Memory B cell (primary cell): ENCODE results near the gene TEAD1.

Source experiments
- ATAC-seq: fragments of 150-1000 bp; cut with Tn5 transposase; 2 replicates; pipeline ENCODE4 v1.10.0; 2021; ENCODE audit warnings: low read depth, mild to moderate bottlenecking, moderate library complexity
- DNase-seq, 2 donors: peaks; one replicate each; pipeline ENCODE4 v3.0.0; 2022; ENCODE audit warnings: low spot score in 2 of 2
- H3K27ac Mint-ChIP-seq: one replicate; pipeline ENCODE4 v1.8.0; 2022; ENCODE audit warnings: mild to moderate bottlenecking, moderate library complexity, mixed read lengths
- H3K27me3 Mint-ChIP-seq: one replicate; pipeline ENCODE4 v1.8.0; 2022; ENCODE audit warnings: mixed read lengths
- H3K36me3 Mint-ChIP-seq: one replicate; pipeline ENCODE4 v1.8.0; 2022; ENCODE audit warnings: mild to moderate bottlenecking, mixed read lengths
- H3K4me1 Mint-ChIP-seq: one replicate; pipeline ENCODE4 v1.8.0; 2022; ENCODE audit warnings: mixed read lengths
- H3K4me3 Mint-ChIP-seq: one replicate; pipeline ENCODE4 v1.8.0; 2022; ENCODE audit warnings: mild to moderate bottlenecking, moderate library complexity, mixed read lengths
- H3K9me3 Mint-ChIP-seq: one replicate; pipeline ENCODE4 v1.8.0; 2022; ENCODE audit warnings: mixed read lengths

TEAD1 gene

DNA sequence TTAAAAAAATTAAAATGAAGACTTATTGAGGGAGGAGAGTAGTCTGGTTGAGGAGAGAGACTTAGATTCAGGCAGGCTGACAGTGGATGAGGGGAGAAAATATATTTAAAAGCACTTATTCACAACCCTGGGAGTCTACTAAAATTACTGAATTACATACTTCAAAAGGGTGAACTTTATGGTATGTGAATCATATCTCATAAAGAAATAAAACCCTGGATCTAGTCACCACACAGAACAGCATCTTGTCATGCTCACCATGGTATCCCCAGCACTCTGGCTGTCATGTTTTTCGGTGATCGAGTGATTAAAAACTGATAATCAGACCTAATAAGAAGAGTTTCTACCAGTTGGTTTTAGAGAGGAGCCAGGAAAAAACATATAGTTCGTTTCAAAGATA is 11.0 kb downstream of the TEAD1 start:
- peaks cover 2% of the 10 kb centered on the region for H3K36me3 Mint-ChIP-seq

DNA sequence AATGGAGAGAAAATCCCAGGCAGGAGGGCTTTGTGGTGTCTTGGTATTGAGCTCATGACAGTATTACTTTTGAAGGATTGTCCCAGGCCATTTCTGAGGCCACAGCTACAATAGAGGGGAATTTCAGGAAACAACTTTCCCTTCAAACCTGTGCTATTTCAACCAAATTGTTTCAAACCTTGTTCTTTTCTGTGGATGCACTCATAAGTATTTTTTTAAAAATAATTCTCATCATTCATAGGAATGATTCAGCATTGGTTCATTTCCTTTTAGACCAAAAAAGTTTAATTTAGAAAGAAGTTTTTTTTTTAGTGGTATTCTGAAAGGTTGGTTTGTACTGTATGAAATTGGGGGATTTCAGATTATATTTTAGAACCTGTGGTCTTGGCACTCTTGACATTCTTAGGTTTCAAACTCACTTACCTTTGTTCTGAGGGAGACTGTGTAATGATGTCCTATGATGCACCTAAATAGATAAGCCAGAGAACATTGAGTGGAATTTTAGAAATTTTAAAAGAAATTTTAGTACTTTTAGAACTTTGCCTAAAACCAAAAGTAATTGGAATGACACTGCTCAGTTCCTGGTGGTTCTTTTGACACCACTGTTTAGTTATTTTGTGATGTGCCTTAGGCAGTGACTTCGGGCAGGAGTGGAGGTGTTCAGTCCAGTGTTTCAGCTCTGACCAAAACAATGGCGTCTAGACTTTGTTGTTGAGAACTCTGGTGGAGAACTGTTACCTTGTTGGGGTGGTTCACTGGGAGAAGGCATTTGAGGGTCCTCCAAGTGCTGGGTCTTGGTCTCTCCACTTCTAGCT is 12.2 kb downstream of the TEAD1 start:
- DNase-seq (no peak), ATAC-seq (no peak)
- H3K9me3 Mint-ChIP-seq, result peaks cover 3% of the 10 kb centered on the region
- no peaks in the 10 kb centered on the region for H3K4me1 Mint-ChIP-seq
- H3K4me3 Mint-ChIP-seq, result no peak overlapping the region
- H3K36me3 Mint-ChIP-seq, result peaks cover 2% of the 10 kb centered on the region
- H3K27me3 Mint-ChIP-seq, result peaks cover 12% of the 10 kb centered on the region
- H3K27ac Mint-ChIP-seq, result no peak overlapping the region

More for the DNA sequence above, 11.0 kb downstream of the TEAD1 start:
- Mint-ChIP-seq H3K27ac (no peak overlapping the region), H3K4me1 (no peaks in the 10 kb centered on the region), H3K4me3 (no peak overlapping the region), H3K27me3 (peaks cover 11% of the 10 kb centered on the region), H3K9me3 (peaks cover 3% of the 10 kb centered on the region)
- DNase-seq (no peak), ATAC-seq (no peak)

DNA sequence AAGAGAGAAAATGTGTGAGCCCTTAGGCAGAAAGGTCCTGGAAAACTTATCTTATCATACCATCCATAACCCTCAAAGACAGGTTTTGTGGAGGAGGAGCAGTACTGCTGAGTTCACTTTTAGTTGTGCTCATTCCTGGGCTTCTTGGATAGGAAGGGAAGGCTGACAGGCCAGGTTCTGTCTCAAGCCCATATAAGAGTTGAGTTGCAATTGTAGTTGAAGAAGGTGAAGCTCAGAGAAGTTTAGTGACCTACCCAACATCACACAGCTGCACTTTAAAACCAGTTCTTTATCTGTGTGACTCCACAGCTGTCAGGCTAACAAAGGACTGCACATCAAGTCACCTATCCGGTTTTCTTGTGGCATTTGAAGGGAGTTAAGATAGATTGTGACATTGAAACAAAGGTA is 13.0 kb downstream of the TEAD1 start:
- no peak overlapping the region for H3K27ac Mint-ChIP-seq
- no peak overlapping the region for H3K4me3 Mint-ChIP-seq
- H3K4me1 Mint-ChIP-seq, result no peaks in the 10 kb centered on the region
- peaks cover 6% of the 10 kb centered on the region for H3K27me3 Mint-ChIP-seq
- DNase-seq, result no peak
- peaks cover 3% of the 10 kb centered on the region for H3K9me3 Mint-ChIP-seq
- no peak for ATAC-seq
- peaks cover 1% of the 10 kb centered on the region for H3K36me3 Mint-ChIP-seq

DNA sequence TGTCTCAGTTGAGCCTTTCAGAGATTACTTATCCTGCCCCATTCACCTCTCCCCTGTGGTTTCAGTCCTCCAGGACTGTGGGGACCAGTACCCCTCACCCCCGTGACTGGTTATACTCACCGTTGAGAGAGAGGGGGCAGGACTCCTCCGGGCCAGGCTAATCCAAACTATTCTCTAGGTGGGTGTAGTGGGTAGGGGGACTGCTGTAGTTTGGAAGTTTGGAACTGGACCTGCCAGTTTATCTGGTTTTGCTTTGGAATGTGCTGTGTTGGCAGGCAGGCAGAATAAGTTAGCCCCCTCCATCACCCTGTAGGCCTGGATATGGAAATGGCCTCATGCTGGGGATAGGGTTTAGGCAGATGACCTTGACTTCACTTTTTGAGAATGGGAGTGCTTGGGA is 13.5 kb downstream of the TEAD1 start:
- H3K9me3 Mint-ChIP-seq, result peaks cover 3% of the 10 kb centered on the region
- no peak for DNase-seq
- H3K4me1 Mint-ChIP-seq, result no peaks in the 10 kb centered on the region
- peaks cover 5% of the 10 kb centered on the region for H3K27me3 Mint-ChIP-seq
- no peak overlapping the region for H3K27ac Mint-ChIP-seq
- no peak for ATAC-seq
- no peaks in the 10 kb centered on the region for H3K36me3 Mint-ChIP-seq
- no peak overlapping the region for H3K4me3 Mint-ChIP-seq

DNA sequence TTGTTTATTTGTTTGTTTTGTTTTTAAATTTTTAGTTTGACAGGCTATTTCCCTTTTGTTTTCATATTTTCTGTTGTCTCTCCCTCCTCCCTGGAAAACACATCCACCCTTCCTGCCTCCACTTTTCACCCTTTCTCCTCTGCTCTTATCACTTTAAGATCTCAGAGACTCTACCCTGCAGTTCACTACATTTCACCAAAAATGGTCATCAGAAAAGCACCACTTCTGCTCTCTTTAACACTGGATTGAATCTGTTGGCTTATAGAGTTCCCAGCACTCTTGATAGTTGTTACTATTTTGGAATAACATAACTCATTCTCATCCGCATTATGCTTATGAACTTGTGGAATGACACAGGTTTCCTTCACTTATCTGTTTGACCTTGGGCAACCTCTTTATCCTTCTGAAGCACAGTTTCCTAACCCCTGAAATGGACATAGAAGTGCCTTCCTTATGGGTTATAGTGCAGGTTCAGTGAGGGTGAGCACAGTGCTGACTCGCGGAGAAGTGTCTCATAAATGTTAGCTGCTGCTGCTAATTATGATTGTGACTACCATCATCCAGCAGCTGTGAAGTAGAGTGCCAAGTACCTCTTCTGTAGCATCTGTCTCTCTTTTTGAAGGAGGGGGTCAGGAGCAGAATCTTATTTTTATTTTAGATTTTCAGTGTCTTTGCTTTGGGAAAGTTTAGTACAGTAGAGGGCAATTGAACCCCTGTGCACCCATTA is 15.0 kb downstream of the TEAD1 start:
- Mint-ChIP-seq H3K36me3 (no peaks in the 10 kb centered on the region), H3K4me1 (no peaks in the 10 kb centered on the region), H3K4me3 (no peak overlapping the region), H3K27me3 (peaks cover 1% of the 10 kb centered on the region), H3K27ac (no peak overlapping the region), H3K9me3 (no peaks in the 10 kb centered on the region)
- ATAC-seq (no peak), DNase-seq (no peak)

DNA sequence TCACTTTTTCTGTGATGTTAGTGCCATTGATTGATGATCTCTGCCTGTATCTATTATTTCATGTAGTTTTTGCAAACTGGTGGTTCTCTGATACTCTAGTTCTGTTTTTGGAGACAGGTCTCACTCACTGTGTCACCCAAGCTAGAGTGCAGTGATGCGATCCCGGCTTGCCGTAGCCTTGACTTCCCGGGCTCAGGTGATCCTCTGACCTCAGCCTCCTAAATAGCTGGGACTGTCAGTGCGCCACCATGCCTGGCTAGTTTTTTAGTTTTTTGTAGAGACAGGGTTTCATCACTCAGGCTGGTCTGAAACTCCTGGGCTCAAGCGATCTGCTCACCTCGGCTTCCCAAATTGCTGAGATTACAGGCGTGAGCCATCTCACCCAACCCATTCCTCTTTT is 16.4 kb downstream of the TEAD1 start:
- Mint-ChIP-seq H3K27me3 (peaks cover 5% of the 10 kb centered on the region), H3K27ac (no peak overlapping the region), H3K4me3 (no peak overlapping the region), H3K4me1 (no peaks in the 10 kb centered on the region), H3K36me3 (no peaks in the 10 kb centered on the region), H3K9me3 (no peaks in the 10 kb centered on the region)
- ATAC-seq, result no peak
- no peak for DNase-seq

DNA sequence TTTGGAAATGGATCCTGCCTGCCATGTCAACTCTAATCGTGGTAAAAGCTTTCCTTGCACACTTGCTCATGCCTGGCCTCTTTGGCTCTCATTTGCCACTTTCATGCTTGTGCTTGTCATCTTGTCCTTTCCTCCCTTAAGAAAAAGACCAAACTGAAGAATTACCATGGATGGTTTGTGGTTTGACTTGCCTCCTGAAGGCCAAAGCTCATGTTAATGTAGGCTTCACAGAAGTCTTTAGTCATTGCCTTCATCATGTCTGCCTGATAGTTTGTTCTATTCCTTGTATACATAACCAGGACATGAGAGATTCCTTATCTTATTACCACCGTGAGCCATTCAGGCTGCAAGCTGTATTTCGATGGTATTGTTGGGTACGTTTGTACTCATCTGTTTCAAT is 17.3 kb downstream of the TEAD1 start:
- ATAC-seq (no peak), DNase-seq (no peak)
- H3K9me3 Mint-ChIP-seq, result no peaks in the 10 kb centered on the region
- H3K36me3 Mint-ChIP-seq, result no peaks in the 10 kb centered on the region
- H3K27ac Mint-ChIP-seq, result no peak overlapping the region
- H3K4me1 Mint-ChIP-seq, result no peaks in the 10 kb centered on the region
- H3K27me3 Mint-ChIP-seq, result peaks cover 5% of the 10 kb centered on the region
- H3K4me3 Mint-ChIP-seq, result no peak overlapping the region

DNA sequence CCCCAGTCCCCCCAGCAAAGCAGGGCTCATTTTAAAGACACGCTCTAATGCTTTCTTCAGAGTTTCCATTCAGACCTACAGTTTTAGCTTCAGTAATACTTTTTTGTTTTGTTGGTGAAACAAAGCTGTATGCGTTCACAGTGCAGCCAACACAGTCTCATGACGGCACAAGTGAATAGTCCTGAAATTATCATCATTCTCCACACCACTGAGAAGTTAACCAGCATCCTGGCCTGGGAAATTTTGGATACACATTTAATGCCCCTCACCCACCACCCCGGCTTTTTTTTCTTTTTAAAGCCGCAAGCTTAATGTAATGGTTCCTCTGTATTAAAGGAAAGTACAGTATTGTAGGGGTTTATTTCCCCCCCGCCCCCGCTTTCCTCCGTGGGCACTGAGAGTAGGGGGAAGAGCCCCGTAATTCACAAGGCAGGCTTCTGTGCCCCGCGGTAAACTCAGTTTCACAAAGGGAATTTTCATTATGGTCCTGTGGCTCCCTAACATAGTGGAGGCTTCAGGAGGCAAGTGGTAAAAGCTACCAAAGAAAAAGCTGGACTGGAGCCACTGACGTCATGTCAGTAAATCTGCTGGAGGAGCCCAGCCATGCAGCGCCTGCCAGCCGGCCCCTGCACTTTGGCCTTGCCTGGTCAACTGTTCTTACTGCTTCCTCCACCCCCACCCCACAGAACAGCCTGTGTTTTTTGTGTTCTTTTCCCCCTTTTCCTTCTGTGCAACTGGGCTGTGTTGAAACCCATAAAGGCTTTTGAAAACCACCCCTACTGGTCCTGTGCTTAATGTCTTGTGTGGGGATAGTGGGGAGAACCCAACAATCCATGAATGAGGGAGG is 18.2 kb downstream of the TEAD1 start:
- Mint-ChIP-seq H3K36me3 (no peaks in the 10 kb centered on the region), H3K27ac (no peak overlapping the region), H3K9me3 (no peaks in the 10 kb centered on the region), H3K27me3 (peaks cover 5% of the 10 kb centered on the region), H3K4me3 (no peak overlapping the region), H3K4me1 (no peaks in the 10 kb centered on the region)
- no peak for ATAC-seq
- no peak for DNase-seq

DNA sequence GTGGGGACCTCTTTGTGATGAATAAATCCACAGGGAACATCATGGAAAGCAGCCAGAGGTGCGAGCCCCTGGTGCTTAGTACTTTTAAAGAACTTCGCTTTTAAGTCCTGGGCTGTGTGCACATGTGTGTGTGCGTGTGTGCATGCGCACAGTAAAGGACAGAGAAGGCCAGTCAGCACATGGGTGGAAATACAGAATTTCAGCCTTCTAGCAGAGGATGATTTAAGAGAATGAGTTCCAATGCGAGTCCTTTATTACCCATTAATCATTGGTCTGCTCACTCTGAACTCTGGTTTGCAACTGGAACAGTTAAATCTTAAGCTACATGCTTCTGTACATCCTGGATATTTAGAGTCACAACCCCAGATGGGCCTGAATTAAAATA is 18.9 kb downstream of the TEAD1 start:
- Mint-ChIP-seq H3K4me3 (no peak overlapping the region), H3K9me3 (no peaks in the 10 kb centered on the region), H3K27me3 (peaks cover 5% of the 10 kb centered on the region), H3K4me1 (no peaks in the 10 kb centered on the region), H3K36me3 (no peaks in the 10 kb centered on the region), H3K27ac (no peak overlapping the region)
- ATAC-seq (no peak), DNase-seq (no peak)

DNA sequence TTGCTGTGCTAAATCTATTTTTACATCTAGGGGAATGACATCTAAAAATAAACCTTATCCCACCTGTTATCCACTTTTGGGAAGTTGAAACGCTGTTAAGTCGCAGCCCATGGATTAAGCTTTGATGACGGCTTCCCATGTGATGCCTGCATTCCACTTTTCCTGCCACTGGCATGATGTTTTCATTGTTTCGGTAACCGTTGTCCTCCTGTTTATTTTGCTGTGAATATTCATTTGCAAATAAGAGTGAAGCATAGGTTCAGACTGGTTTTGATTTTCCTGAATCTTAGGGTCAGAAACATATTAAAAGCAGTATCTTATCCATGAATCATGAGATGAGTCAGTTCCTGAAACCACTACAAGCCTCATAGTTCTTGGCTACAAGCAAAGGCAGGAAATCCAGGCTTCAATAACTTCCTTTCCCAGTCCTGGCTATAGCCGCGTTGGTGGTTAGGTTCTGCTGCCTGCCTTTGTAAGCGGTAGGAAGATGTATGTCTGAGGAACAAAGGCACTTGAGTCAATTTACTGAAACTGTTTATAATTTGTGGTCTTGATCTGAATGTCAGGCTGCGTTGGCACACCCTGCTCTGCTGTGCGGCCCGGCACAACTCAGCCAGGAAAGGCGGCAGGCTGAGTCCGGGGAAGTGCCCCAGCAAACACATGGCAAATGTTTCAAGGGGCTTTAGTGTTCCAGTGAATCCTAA is 19.4 kb downstream of the TEAD1 start:
- DNase-seq, result no peak
- peaks cover 5% of the 10 kb centered on the region for H3K27me3 Mint-ChIP-seq
- H3K4me3 Mint-ChIP-seq, result no peak overlapping the region
- no peaks in the 10 kb centered on the region for H3K36me3 Mint-ChIP-seq
- no peak for ATAC-seq
- no peak overlapping the region for H3K27ac Mint-ChIP-seq
- no peaks in the 10 kb centered on the region for H3K9me3 Mint-ChIP-seq
- no peaks in the 10 kb centered on the region for H3K4me1 Mint-ChIP-seq

DNA sequence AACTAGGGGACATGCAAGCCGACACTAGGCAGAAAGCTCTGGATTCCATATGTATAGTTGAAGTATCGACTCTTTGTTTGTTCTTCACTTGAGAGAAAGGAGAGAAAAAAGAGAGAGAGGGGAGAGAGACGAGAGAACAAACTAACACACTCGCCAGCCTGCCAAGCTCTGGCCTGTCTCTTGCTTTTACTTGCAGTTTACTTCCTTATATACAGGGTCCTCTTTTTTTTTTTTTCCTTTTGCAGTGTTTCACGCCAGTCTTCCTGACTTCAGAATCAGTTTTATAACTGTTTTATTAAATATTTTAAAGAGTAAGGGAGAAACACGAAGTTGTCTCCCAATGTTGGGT is 19.9 kb downstream of the TEAD1 start:
- ATAC-seq (no peak), DNase-seq (no peak)
- Mint-ChIP-seq H3K27me3 (peaks cover 5% of the 10 kb centered on the region), H3K36me3 (no peaks in the 10 kb centered on the region), H3K27ac (no peak overlapping the region), H3K4me3 (no peak overlapping the region), H3K9me3 (no peaks in the 10 kb centered on the region), H3K4me1 (no peaks in the 10 kb centered on the region)

DNA sequence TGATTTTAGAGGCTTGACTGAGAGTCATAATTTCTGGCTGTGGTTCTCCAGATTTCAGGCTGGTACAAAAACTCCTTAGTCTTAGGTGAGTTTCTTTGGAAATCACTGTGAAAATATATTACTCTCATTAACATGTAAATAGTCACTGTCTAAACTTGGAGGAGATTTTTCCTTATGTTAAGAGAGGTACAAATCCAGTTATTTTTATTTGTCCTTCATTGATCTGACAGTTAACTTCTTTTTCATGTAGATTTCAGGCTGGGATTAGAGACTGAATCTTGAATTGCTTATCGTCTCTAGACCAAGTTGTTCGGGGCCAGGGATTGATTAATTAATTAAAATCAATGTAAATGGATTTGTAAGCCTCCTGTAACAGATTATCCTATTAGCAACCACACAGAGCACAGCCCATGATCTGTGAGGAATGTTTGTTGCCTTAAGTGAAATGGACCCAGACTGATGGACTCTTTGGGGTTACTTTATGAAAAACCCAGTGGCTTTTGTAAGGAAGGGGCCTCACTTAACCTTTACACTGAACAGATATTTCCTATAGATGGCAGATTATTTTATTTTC is 21.1 kb downstream of the TEAD1 start:
- ATAC-seq, result no peak
- no peak overlapping the region for H3K4me3 Mint-ChIP-seq
- H3K4me1 Mint-ChIP-seq, result no peaks in the 10 kb centered on the region
- H3K9me3 Mint-ChIP-seq, result no peaks in the 10 kb centered on the region
- no peak overlapping the region for H3K27ac Mint-ChIP-seq
- peaks cover 5% of the 10 kb centered on the region for H3K27me3 Mint-ChIP-seq
- DNase-seq, result no peak
- no peaks in the 10 kb centered on the region for H3K36me3 Mint-ChIP-seq

DNA sequence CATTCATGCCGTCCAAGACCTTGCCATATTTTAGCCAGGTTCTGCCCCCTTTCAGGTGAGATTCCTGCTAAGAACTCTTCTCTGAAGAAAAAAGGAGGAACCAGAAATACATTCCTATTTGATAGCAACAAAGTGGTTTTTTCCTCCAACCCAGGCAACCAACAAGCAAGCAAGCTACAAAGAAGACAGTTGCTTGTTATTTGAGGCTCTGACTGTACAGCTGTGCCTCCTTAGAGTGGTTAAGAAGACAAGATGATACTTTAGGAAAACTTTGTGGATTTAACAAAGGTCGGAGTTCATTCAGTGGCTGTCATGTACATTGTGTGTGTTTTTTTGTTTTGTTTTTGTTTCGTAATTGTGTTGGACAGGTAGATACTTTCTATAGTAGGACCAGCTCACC is 21.7 kb downstream of the TEAD1 start:
- Mint-ChIP-seq H3K9me3 (no peaks in the 10 kb centered on the region), H3K27ac (no peak overlapping the region), H3K4me1 (no peaks in the 10 kb centered on the region), H3K36me3 (no peaks in the 10 kb centered on the region), H3K27me3 (peaks cover 4% of the 10 kb centered on the region), H3K4me3 (no peak overlapping the region)
- no peak for DNase-seq
- no peak for ATAC-seq
